NOMO-1 treated with dmso at 0.1 percent for 144 hours (cell line): ENCODE data around the gene PLP2.
"Not testable (repeated sequence)": the region's sequence is repeated elsewhere in the genome, so short reads cannot be mapped to it uniquely, and the experiment has no call there.

ENCODE experiments used
- DNase-seq: peaks from one replicate; lab custom pipeline; 2025; ENCODE audit not compliant: unreplicated experiment; lab: John Stamatoyannopoulos, UW

Gene PLP2

GRCh38 chrX:49171752-49172279 lies at the start of gene PLP2:
Gene PLP2, plus strand, starts transcription at chrX:49171898. Its CDS starts 103 bp downstream, at chrX:49172001.
- no peak for DNase-seq

- no peak for DNase-seq
Measured at GRCh38 chrX:49122499-49122898, 49.2 kb upstream of the PLP2 start.

GRCh38 chrX:49127742-49128258 lies 43.9 kb upstream of the PLP2 start:
- peak; percentile 23 for DNase-seq

GRCh38 chrX:49129427-49129826 lies 42.3 kb upstream of the PLP2 start:
- peak; percentile 14 for DNase-seq

GRCh38 chrX:49132275-49132674 lies 39.4 kb upstream of the PLP2 start:
- not testable (repeated sequence) for DNase-seq

- no peak for DNase-seq
Measured at GRCh38 chrX:49133759-49134158, 37.9 kb upstream of the PLP2 start.

GRCh38 chrX:49137492-49137891 lies 34.2 kb upstream of the PLP2 start:
- DNase-seq: no peak

GRCh38 chrX:49139713-49140112 lies 32.0 kb upstream of the PLP2 start:
- no peak for DNase-seq

- not testable (repeated sequence) for DNase-seq
Measured at GRCh38 chrX:49142264-49142663, 29.4 kb upstream of the PLP2 start.

GRCh38 chrX:49143154-49143553 lies 28.5 kb upstream of the PLP2 start:
- DNase-seq: not testable (repeated sequence)

GRCh38 chrX:49147282-49147681 lies 24.4 kb upstream of the PLP2 start:
- DNase-seq: no peak

- no peak for DNase-seq
Measured at GRCh38 chrX:49147936-49148335, 23.8 kb upstream of the PLP2 start.

GRCh38 chrX:49148390-49149100 lies 23.2 kb upstream of the PLP2 start:
- DNase-seq: not testable (repeated sequence)

GRCh38 chrX:49149291-49149690 lies 22.4 kb upstream of the PLP2 start:
- DNase-seq: not testable (repeated sequence)

GRCh38 chrX:49153467-49153866 lies 18.2 kb upstream of the PLP2 start:
- no peak for DNase-seq

GRCh38 chrX:49155243-49155899 lies 16.3 kb upstream of the PLP2 start:
- DNase-seq: peak; percentile 80

- peak; percentile 72 for DNase-seq
Measured at GRCh38 chrX:49155900-49156837, 15.5 kb upstream of the PLP2 start.

- no peak for DNase-seq
Measured at GRCh38 chrX:49157194-49157593, 14.5 kb upstream of the PLP2 start.

GRCh38 chrX:49160908-49161307 lies 10.8 kb upstream of the PLP2 start:
- no peak for DNase-seq

- DNase-seq: no peak
Measured at GRCh38 chrX:49161632-49162031, 10.1 kb upstream of the PLP2 start.

GRCh38 chrX:49162620-49163019 lies 9.1 kb upstream of the PLP2 start, which contains the start of gene MAGIX:
Gene MAGIX, plus strand, starts transcription at chrX:49162758. Its CDS starts 132 bp downstream, at chrX:49162890.
- DNase-seq: no peak
